Suprapubic skin (tissue), 4 donors: ENCODE results near the gene EP400. TPM values are rescaled to one million over a fixed set of nuclear protein-coding genes. Genes with fewer than 3 reads are reported as not detected.
A peak's percentile ranks its signal among the peaks of the same experiment; 100 is the strongest.

Source experiments
- DNase-seq, 2 donors: peaks; one replicate each; pipeline ENCODE4 v3.0.0-alpha.2; 2019; ENCODE audit warnings: low spot score in 2 of 2
- H3K27ac ChIP-seq: fragments of 200-600 bp; sonication (generic); one replicate; pipeline ENCODE4 v1.5.1; 2019
- H3K27me3 ChIP-seq: fragments of 200-600 bp; sonication (generic); one replicate; pipeline ENCODE4 v1.5.1; 2019
- H3K36me3 ChIP-seq: fragments of 200-600 bp; sonication (generic); one replicate; pipeline ENCODE4 v1.5.1; 2019
- H3K4me1 ChIP-seq: fragments of 200-600 bp; sonication (generic); one replicate; pipeline ENCODE4 v1.5.1; 2019
- H3K4me3 ChIP-seq: fragments of 200-600 bp; sonication (generic); one replicate; pipeline ENCODE4 v1.5.1; 2019; ENCODE audit warnings: mild to moderate bottlenecking
- H3K9me3 ChIP-seq: fragments of 200-600 bp; sonication (generic); one replicate; pipeline ENCODE4 v1.5.1; 2019
- EP300 ChIP-seq: sonication (generic); formaldehyde crosslinking; IDR thresholded peaks from one replicate; pipeline ENCODE4 v1.6.1; 2017; ENCODE audit warnings: antibody characterized with exemption
- POLR2A ChIP-seq, 2 donors: fragments of 450-650 bp; IDR thresholded peaks; one replicate each; pipeline ENCODE4 v1.6.1; 2017; ENCODE audit warnings: antibody characterized with exemption in 2 of 2, mild to moderate bottlenecking in 2 of 2, moderate library complexity in 2 of 2
- POLR2AphosphoS5 ChIP-seq, 3 donors: sonication (generic); formaldehyde crosslinking; IDR thresholded peaks; one replicate each; pipeline ENCODE4 v1.6.1; 2017; ENCODE audit warnings: antibody characterized with exemption in 3 of 3
- WGBS: methylation state at CpG from one replicate; pipeline ENCODE4 v1.1.5; 2018; 5-methylcytosine and 5-hydroxymethylcytosine counted together
- total RNA-seq, 4 donors: library from RNA; depleted of rRNA; stranded (reverse); fragments of >200 nt; gene quantifications; one replicate each; pipeline ENCODE4 v1.1.0, GENCODE V29; 2016
- TF ChIP-seq, protein P1 (sequence below), 2 donors: fragments of 200-600 bp in 1 of 2; fragments of 450-650 bp in 1 of 2; sonication (generic) in 1 of 2; IDR thresholded peaks; one replicate each; pipeline ENCODE4 v1.5.1; 2016 to 2019; ENCODE audit warnings: antibody characterized with exemption in 2 of 2, mild to moderate bottlenecking in 1 of 2, moderate library complexity in 1 of 2

The EP400 gene
- total RNA-seq, 4 donors from 2014 or later, result 32.0 to 81.3 (median 40.1) TPM

DNA sequence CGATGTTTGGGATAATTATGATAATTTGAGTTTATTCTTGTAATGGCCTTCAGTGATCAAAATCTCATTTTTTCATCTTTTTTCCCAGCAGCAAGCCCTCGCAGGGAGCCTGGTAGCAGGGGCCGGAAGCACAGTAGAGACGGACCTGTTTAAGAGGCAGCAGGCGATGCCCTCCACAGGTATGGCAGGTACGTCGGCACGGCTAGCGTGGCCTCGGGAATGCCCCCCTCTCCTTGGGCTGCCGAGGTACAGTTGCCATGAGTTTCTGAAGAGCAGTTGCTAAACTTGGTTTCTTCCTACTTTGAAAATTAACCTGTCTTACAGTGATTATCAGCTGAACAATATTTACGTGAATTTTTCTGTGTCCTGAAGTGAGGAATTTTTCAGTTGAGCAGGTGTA, 29.9 kb downstream of the EP400 start:
- TF ChIP-seq, protein P1, sequence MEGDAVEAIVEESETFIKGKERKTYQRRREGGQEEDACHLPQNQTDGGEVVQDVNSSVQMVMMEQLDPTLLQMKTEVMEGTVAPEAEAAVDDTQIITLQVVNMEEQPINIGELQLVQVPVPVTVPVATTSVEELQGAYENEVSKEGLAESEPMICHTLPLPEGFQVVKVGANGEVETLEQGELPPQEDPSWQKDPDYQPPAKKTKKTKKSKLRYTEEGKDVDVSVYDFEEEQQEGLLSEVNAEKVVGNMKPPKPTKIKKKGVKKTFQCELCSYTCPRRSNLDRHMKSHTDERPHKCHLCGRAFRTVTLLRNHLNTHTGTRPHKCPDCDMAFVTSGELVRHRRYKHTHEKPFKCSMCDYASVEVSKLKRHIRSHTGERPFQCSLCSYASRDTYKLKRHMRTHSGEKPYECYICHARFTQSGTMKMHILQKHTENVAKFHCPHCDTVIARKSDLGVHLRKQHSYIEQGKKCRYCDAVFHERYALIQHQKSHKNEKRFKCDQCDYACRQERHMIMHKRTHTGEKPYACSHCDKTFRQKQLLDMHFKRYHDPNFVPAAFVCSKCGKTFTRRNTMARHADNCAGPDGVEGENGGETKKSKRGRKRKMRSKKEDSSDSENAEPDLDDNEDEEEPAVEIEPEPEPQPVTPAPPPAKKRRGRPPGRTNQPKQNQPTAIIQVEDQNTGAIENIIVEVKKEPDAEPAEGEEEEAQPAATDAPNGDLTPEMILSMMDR (IDR thresholded peaks at IDR 0.05), result no peak
- TF ChIP-seq POLR2A (IDR thresholded peaks at IDR 0.05) (no peak), POLR2AphosphoS5 (IDR thresholded peaks at IDR 0.05) (no peak), EP300 (no peak)
- 90% methylated on average over 12 of the region's 12 CpGs for WGBS

DNA sequence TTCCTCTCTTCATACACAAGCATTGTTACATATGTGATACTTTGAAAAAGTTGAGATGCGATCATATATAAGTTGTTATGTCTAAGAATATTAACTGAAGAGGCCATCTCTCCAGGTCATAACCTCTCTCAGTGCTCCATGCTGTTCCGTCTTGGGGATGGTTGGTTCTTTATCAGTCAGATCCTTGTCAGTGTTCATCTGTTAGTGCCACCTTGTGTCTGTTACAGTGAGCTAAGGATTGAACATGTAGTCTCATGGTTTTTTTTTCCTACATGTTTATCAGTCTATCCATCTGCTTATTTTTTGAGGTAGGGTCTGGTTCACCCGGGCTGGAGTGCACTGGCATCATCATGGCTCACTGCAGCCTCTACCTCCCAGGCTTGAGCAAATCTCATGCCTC, 30.5 kb downstream of the EP400 start:
- Histone ChIP-seq H3K36me3 (peaks cover 58% of the 10 kb centered on the region), H3K9me3 (no peaks in the 10 kb centered on the region), H3K27ac (no peak overlapping the region), H3K4me1 (no peaks in the 10 kb centered on the region), H3K4me3 (no peak overlapping the region), H3K27me3 (no peaks in the 10 kb centered on the region)
- DNase-seq, result no peak
- TF ChIP-seq EP300, result no peak
- 81% methylated on average over 3 of the region's 3 CpGs for WGBS

More for the DNA sequence above, 29.9 kb downstream of the EP400 start:
- Histone ChIP-seq H3K27me3 (no peaks in the 10 kb centered on the region), H3K4me3 (no peak overlapping the region), H3K4me1 (no peaks in the 10 kb centered on the region), H3K27ac (no peak overlapping the region), H3K9me3 (no peaks in the 10 kb centered on the region), H3K36me3 (peaks cover 51% of the 10 kb centered on the region)
- DNase-seq, result no peak

DNA sequence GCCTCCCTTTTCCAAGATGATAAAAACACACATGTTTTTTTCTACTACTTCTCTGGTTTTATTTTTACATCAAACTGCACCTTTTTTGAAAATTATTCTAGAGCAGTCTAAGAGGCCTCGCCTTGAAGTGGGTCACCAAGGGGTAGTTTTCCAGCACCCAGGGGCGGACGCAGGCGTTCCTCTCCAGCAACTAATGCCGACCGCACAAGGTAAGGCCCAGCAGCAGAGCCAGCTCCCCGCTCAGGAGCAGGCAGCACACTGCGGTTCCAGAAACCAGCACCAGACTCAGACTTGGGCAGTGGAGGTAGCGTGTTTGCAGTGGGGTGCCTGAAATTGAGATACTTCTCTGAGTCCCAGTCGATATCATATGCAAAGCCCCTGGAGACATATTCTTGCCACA, 31.6 kb downstream of the EP400 start:
- WGBS, result 93% methylated on average over 10 of the region's 10 CpGs

DNA sequence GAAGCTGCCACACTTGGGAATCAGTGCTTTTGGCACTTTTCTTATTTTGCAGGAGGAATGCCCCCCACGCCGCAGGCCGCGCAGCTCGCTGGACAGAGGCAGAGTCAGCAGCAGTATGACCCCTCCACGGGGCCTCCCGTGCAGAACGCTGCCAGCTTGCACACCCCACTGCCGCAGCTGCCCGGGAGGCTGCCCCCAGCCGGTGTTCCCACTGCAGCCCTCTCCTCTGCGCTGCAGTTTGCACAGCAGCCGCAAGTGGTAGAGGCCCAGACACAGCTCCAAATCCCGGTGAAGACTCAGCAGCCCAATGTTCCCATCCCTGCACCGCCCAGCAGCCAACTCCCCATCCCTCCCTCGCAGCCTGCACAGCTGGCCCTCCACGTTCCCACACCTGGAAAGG, 32.3 kb downstream of the EP400 start:
- no peaks in the 10 kb centered on the region for H3K9me3 ChIP-seq
- H3K36me3 ChIP-seq, result peaks cover 74% of the 10 kb centered on the region
- no peaks in the 10 kb centered on the region for H3K27me3 ChIP-seq
- 89% methylated on average over 14 of the region's 17 CpGs for WGBS
- no peaks in the 10 kb centered on the region for H3K4me1 ChIP-seq
- H3K27ac ChIP-seq, result no peak overlapping the region
- peak in 1 of 2 donors; percentile 40 for DNase-seq
- no peak for TF ChIP-seq POLR2A (IDR thresholded peaks at IDR 0.05)
- TF ChIP-seq, protein P1 (IDR thresholded peaks at IDR 0.05), result no peak
- no peak for TF ChIP-seq EP300
- TF ChIP-seq POLR2AphosphoS5 (IDR thresholded peaks at IDR 0.05), result no peak
- no peak overlapping the region for H3K4me3 ChIP-seq

More for the DNA sequence above, 31.6 kb downstream of the EP400 start:
- Histone ChIP-seq H3K4me3 (no peak overlapping the region), H3K4me1 (no peaks in the 10 kb centered on the region), H3K9me3 (no peaks in the 10 kb centered on the region), H3K36me3 (peaks cover 68% of the 10 kb centered on the region), H3K27me3 (no peaks in the 10 kb centered on the region), H3K27ac (no peak overlapping the region)
- no peak for DNase-seq
- TF ChIP-seq, protein P1 (IDR thresholded peaks at IDR 0.05), result no peak

DNA sequence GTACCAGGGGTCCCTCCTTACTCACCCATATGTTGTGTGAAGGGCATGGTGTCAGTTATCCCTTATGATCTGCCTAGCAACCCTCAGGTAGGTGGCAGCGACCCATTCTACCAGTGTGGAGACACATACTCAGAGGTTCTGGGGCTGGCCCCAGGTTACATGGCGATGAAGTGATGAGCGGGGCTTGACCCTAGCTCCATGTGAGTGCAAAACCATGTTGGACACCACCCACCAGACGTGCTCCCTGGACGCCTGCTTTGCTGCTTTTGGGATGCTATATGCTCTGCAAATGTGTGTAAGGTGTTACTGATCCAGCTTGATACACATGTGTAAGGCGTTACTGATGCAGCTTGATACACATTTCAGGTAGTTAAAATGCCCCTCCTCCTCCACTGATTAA, 33.3 kb downstream of the EP400 start:
- H3K4me1 ChIP-seq, result no peaks in the 10 kb centered on the region
- no peaks in the 10 kb centered on the region for H3K9me3 ChIP-seq
- 91% methylated on average over 6 of the region's 6 CpGs for WGBS
- peaks cover 84% of the 10 kb centered on the region for H3K36me3 ChIP-seq
- peak in 1 of 2 donors; percentile 26 for DNase-seq
- H3K4me3 ChIP-seq, result no peak overlapping the region
- H3K27me3 ChIP-seq, result no peaks in the 10 kb centered on the region
- TF ChIP-seq POLR2A (IDR thresholded peaks at IDR 0.05) (no peak), POLR2AphosphoS5 (IDR thresholded peaks at IDR 0.05) (no peak)
- TF ChIP-seq, protein P1 (IDR thresholded peaks at IDR 0.05), result no peak
- no peak overlapping the region for H3K27ac ChIP-seq

DNA sequence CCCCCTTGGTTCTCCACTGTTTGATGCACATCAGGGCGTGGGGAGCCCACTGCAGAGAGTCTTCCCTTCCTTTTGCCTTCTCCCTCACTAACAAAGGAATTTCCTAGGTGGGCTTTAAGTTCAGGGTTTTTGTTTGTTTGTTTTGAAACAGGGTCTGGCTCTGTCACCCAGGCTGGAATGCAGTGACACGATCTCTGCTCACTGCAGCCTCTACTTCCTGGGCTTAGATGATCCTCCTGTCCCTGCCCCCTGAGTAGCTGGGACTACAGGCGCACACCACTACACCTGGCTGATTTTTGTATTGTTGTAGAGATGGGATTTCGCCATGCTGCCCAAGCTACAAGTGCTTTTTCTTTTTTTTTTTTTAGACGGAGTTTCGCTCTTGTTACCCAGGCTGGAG, 33.8 kb downstream of the EP400 start:
- no peak overlapping the region for H3K4me3 ChIP-seq
- no peaks in the 10 kb centered on the region for H3K4me1 ChIP-seq
- no peaks in the 10 kb centered on the region for H3K27me3 ChIP-seq
- H3K9me3 ChIP-seq, result no peaks in the 10 kb centered on the region
- no peak for DNase-seq
- peaks cover 87% of the 10 kb centered on the region for H3K36me3 ChIP-seq
- WGBS, result 97% methylated on average over 6 of the region's 6 CpGs
- H3K27ac ChIP-seq, result no peak overlapping the region
- TF ChIP-seq, protein P1 (IDR thresholded peaks at IDR 0.05), result no peak
- TF ChIP-seq POLR2A (IDR thresholded peaks at IDR 0.05), result no peak
- TF ChIP-seq POLR2AphosphoS5 (IDR thresholded peaks at IDR 0.05), result no peak
- no peak for TF ChIP-seq EP300
